Pancreas (tissue), 10 donors: Measurements from ENCODE around the gene ERCC6. TPM values are rescaled to one million over a fixed set of nuclear protein-coding genes. Genes with fewer than 3 reads are reported as not detected.

Source experiments
- ATAC-seq, 4 donors: fragments of 200-7000 bp; cut with Tn5 transposase; one replicate each; pipeline versions ENCODE4 v1.8.0 to v1.9.1; 2020; ENCODE audit warnings: mild to moderate bottlenecking in 4 of 4, moderate library complexity in 4 of 4
- DNase-seq, 6 donors: peaks; one replicate each; pipeline ENCODE4 v3.0.0-alpha.2; 2020
- FAIRE-seq: peaks from 2 replicates; lab custom pipeline; 2012; peaks lifted over from hg19 to GRCh38; lab: Jason Lieb, UNC
- H3K27ac ChIP-seq, 4 donors: fragments of 200-600 bp; sonication (generic); 1 replicate in 3 of 4; 2 replicates in 1 of 4; pipeline versions ENCODE4 v1.5.0 to v1.8.0; 2020
- H3K27me3 ChIP-seq, 4 donors: fragments of 200-600 bp; one replicate each; pipeline ENCODE4 v1.8.0; 2021
- H3K36me3 ChIP-seq, 3 donors: fragments of 200-600 bp; sonication (generic) in 1 of 3; one replicate each; pipeline versions ENCODE4 v1.5.0 to v1.8.0; 2020 to 2021
- H3K4me1 ChIP-seq, 3 donors: fragments of 200-600 bp; one replicate each; pipeline ENCODE4 v1.8.0; 2021
- H3K4me3 ChIP-seq, 4 donors: fragments of 200-600 bp; sonication (generic) in 2 of 4; one replicate each; pipeline versions ENCODE4 v1.5.0 to v1.8.0; 2020 to 2021
- H3K9me3 ChIP-seq, 4 donors: fragments of 200-600 bp; one replicate each; pipeline ENCODE4 v1.8.0; 2021
- CTCF ChIP-seq, 4 donors: fragments of 200-600 bp; sonication (generic) in 3 of 4; IDR thresholded peaks; one replicate each; pipeline versions ENCODE4 v1.5.0 to v1.8.0; 2021; ENCODE audit warnings: antibody characterized with exemption in 4 of 4
- WGBS, 2 donors: extraction: QIAGEN DNeasy Blood & Tissue Kit; methylation state at CpG; one replicate each; pipeline ENCODE4 v1.1.7; 2013; 5-methylcytosine and 5-hydroxymethylcytosine counted together
- intact Hi-C, 3 donors: fragments of 100-400 bp; cut with DNase I; formaldehyde crosslinking; loops; one replicate each; pipeline versions ENCODE4 v1.11.1 to v1.14.2; 2022
- polyA plus RNA-seq, 2 donors: library from polyadenylated mRNA; stranded (reverse); fragments of 200-250 nt; gene quantifications; one replicate each; pipeline ENCODE4 v1.2.3, GENCODE V29; 2013
- total RNA-seq, 6 donors: library from RNA; stranded (reverse); fragmentation: NEBNext Ultra II Directional in 4 of 6; extraction: Animal tissue kit (Norgen Biotek cat#: 25700) in 4 of 6; gene quantifications; one replicate each; pipeline versions ENCODE4 v1.2.1 to v1.2.4, GENCODE V29; 2021 to 2023
- donor health status: healthy with polysubstance abuse.
- donor health status: DM: no; HTN: no; CAD: no; lungs with moderate emphysema.
- donor health status: DM: no; HTN: no; CAD: no.
- donor health status: control.
- donor health status: control.
- donor health status: Bipolar disorder and iron deficiency.
- donor health status: DM: yes; HTN: yes; CAD: no.
- donor health status: DM: no; HTN: no; CAD: no.
- donor health status: DM: no; HTN: no; CAD: no.
- donor health status: DM: yes; HTN: yes; CAD: no.

ERCC6 gene
- total and polyA plus RNA-seq, 8 donors = 3.8 to 20.0 (median 15.3) TPM

GRCh38 chr10:49552277-49552676 lies 13.4 kb upstream of the ERCC6 start:
- WGBS, 2 donors = 45 to 72% methylated on average over 2 of the region's 2 CpGs
- FAIRE-seq = no peak
- H3K9me3 ChIP-seq = no peaks in the 10 kb centered on the region
- no peaks in the 10 kb centered on the region for H3K36me3 ChIP-seq
- H3K27ac ChIP-seq = no peak overlapping the region
- no peaks in the 10 kb centered on the region for H3K4me1 ChIP-seq
- H3K27me3 ChIP-seq = no peaks in the 10 kb centered on the region
- intact Hi-C loops = no loop called here
- H3K4me3 ChIP-seq = no peak overlapping the region
- no peak for TF ChIP-seq CTCF (IDR thresholded peaks at IDR 0.05)
- DNase-seq = no peak
- ATAC-seq = no peak

GRCh38 chr10:49550563-49550962 lies 11.6 kb upstream of the ERCC6 start:
- no peaks in the 10 kb centered on the region for H3K27me3 ChIP-seq
- H3K4me1 ChIP-seq = no peaks in the 10 kb centered on the region
- H3K36me3 ChIP-seq = no peaks in the 10 kb centered on the region
- intact Hi-C loops = no loop called here
- H3K4me3 ChIP-seq = no peak overlapping the region
- no peak for TF ChIP-seq CTCF (IDR thresholded peaks at IDR 0.05)
- WGBS, 2 donors = 18 to 19% methylated on average over 3 to 4 of the region's 4 CpGs
- ATAC-seq (no peak), FAIRE-seq (no peak), DNase-seq (no peak)
- H3K9me3 ChIP-seq = no peaks in the 10 kb centered on the region
- no peak overlapping the region for H3K27ac ChIP-seq

GRCh38 chr10:49549640-49550346 lies 10.9 kb upstream of the ERCC6 start:
- FAIRE-seq (no peak), ATAC-seq (no peak), DNase-seq (no peak)
- 49 to 52% methylated on average over 1 of the region's 1 CpG for WGBS, 2 donors
- Histone ChIP-seq H3K36me3 (no peaks in the 10 kb centered on the region), H3K4me1 (no peaks in the 10 kb centered on the region), H3K27me3 (no peaks in the 10 kb centered on the region), H3K4me3 (no peak overlapping the region), H3K9me3 (no peaks in the 10 kb centered on the region), H3K27ac (no peak overlapping the region)
- intact Hi-C loops = no loop called here
- no peak for TF ChIP-seq CTCF (IDR thresholded peaks at IDR 0.05)

- peaks cover 0 to 5% (median 0%) of the 10 kb centered on the region in 4 donors for H3K27me3 ChIP-seq
- H3K36me3 ChIP-seq = no peaks in the 10 kb centered on the region
- DNase-seq = no peak
- 60 to 71% methylated on average over 3 of the region's 3 CpGs for WGBS, 2 donors
- no peak for TF ChIP-seq CTCF (IDR thresholded peaks at IDR 0.05)
- FAIRE-seq = no peak
- intact Hi-C loops = no loop called here
- no peaks in the 10 kb centered on the region for H3K4me1 ChIP-seq
- H3K9me3 ChIP-seq = no peaks in the 10 kb centered on the region
- H3K27ac ChIP-seq = no peak overlapping the region
- no peak overlapping the region for H3K4me3 ChIP-seq
- ATAC-seq = no peak
Measured at GRCh38 chr10:49543604-49544003, 4.7 kb upstream of the ERCC6 start.

GRCh38 chr10:49542353-49542752 lies 3.4 kb upstream of the ERCC6 start:
- Histone ChIP-seq H3K9me3 (no peaks in the 10 kb centered on the region), H3K4me1 (peaks cover 0 to 7% (median 6%) of the 10 kb centered on the region in 3 donors), H3K27me3 (peaks cover 0 to 5% (median 0%) of the 10 kb centered on the region in 4 donors), H3K36me3 (no peaks in the 10 kb centered on the region), H3K27ac (no peak overlapping the region), H3K4me3 (no peak overlapping the region)
- FAIRE-seq = no peak
- ATAC-seq = no peak
- intact Hi-C loops = no loop called here
- TF ChIP-seq CTCF (IDR thresholded peaks at IDR 0.05) = no peak
- no peak for DNase-seq
- 78 to 83% methylated on average over 4 of the region's 4 CpGs for whole genome bisulfite sequencing, 2 donors
